Mucosa of stomach (tissue), 1 donor: ENCODE data around the gene AP3S2.

Experiments used
- H3K27me3 ChIP-seq: one replicate; pipeline ENCODE4 v1.7.0; 2013; ENCODE audit warnings: mild to moderate bottlenecking, low read length; ENCODE audit not compliant: control insufficient read depth, insufficient read depth
- H3K36me3 ChIP-seq: one replicate; pipeline ENCODE4 v1.7.0; 2013; ENCODE audit warnings: low read length; ENCODE audit not compliant: control insufficient read depth, insufficient read depth
- H3K4me1 ChIP-seq: one replicate; pipeline ENCODE4 v1.7.0; 2013; ENCODE audit warnings: mild to moderate bottlenecking, low read length; ENCODE audit not compliant: control insufficient read depth, insufficient read depth
- H3K4me3 ChIP-seq: one replicate; pipeline ENCODE4 v1.7.0; 2013; ENCODE audit warnings: low read length
- H3K9ac ChIP-seq: one replicate; pipeline ENCODE4 v1.7.0; 2013; ENCODE audit warnings: mild to moderate bottlenecking, low read length, moderate library complexity
- H3K9me3 ChIP-seq: one replicate; pipeline ENCODE4 v1.7.0; 2013; ENCODE audit warnings: mild to moderate bottlenecking, low read length, moderate library complexity; ENCODE audit not compliant: control insufficient read depth
- donor health status: Pancreatic carcinoma.

The AP3S2 gene

DNA sequence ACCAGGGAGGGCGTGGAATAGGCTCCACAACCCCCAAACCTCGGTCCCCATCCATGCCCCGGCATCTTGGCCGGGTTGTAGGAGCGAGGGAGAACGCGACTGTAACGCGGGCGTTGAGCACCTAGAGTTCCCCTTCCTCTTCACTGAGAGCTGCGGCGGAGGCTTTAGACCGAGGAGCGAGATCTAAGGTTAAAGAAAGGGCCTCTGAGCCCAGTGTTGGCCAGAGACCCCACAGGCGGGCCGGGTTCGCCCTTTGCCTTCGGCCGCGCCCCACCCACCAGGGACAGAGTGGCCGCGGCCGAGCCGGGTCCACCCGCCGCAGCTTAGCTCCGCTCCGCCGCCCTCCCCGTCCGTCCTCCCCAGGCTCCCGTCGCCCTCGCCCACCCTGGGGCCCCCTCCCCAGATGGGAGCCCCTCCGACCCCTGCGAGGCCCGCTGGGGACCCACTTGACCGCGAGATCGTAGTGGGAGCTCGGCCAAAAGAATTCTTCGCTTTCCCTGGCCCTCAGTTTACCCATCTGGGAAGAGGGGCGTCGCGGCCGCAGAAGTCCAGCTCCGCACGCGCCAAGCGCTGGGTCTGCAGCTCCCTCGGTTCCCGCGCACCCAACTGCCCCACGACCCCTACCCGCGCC lies 79.6 kb downstream of the AP3S2 start:
- H3K36me3 ChIP-seq, result no peaks in the 10 kb centered on the region
- no peak overlapping the region for H3K4me3 ChIP-seq
- H3K4me1 ChIP-seq, result peaks cover 3% of the 10 kb centered on the region
- H3K27me3 ChIP-seq, result peaks cover 37% of the 10 kb centered on the region
- H3K9ac ChIP-seq, result no peak overlapping the region
- no peaks in the 10 kb centered on the region for H3K9me3 ChIP-seq

DNA sequence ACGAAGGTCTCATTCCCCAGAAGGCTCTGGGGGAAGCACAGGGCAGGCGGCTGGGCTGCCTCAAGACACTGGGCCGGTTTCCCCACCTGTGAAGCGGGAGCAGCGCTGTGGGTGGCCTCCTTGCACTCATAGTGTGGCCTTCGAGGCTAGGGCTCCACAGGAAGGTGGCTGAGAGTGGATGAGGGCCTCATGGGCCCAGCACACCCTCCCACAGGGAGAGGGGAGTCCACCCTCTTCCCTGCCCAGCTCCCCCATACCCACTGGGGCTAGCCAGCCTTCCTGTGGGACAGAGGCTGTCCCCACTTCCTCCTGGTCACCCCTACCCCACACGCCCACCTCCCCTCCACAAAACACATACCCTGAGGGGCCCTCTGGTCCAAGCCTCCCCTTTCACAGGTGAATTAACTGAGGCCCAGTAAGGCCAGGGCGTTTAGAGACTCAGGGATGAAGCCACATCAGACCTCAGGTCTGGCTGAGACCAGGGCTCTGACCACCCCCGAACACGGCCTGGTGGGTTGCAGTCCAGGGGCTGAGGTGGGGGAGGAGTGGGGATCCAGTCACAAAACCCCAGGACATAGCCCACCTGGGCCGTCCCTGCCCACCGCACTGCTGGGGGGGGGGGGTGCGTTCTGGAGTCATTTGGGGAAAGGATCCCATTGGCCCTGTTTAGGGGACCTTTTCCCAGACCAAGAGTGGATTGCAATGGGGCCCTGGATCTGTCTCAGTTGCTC lies 80.2 kb downstream of the AP3S2 start:
- H3K9me3 ChIP-seq, result no peaks in the 10 kb centered on the region
- no peak overlapping the region for H3K9ac ChIP-seq
- peaks cover 37% of the 10 kb centered on the region for H3K27me3 ChIP-seq
- H3K36me3 ChIP-seq, result no peaks in the 10 kb centered on the region
- no peak overlapping the region for H3K4me3 ChIP-seq
- H3K4me1 ChIP-seq, result peaks cover 3% of the 10 kb centered on the region

DNA sequence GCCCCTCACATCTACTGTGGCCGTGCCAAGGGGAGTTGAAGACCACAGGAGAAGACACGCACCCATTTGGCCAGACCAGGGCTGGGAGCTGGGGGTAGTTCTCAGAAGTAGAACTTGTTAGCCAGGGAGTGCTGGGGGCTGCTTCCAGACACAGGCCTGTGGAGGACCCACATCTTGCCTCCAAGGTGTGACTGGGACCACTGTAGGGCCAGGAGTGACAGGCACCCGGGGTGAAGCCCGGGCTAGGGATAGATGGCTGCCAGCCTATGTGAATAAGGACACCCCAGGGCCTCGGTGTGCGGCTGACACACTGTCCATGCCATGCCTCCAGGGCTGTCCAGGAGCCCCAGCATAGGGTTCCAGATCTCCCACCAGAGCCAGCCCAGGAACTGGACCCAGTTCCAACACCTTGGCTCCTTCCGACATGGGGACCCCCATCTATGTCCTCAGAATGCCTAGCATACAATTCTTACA lies 80.9 kb downstream of the AP3S2 start:
- H3K9me3 ChIP-seq, result no peaks in the 10 kb centered on the region
- peaks cover 37% of the 10 kb centered on the region for H3K27me3 ChIP-seq
- peaks cover 3% of the 10 kb centered on the region for H3K4me1 ChIP-seq
- H3K36me3 ChIP-seq, result no peaks in the 10 kb centered on the region
- no peak overlapping the region for H3K4me3 ChIP-seq
- no peak overlapping the region for H3K9ac ChIP-seq

DNA sequence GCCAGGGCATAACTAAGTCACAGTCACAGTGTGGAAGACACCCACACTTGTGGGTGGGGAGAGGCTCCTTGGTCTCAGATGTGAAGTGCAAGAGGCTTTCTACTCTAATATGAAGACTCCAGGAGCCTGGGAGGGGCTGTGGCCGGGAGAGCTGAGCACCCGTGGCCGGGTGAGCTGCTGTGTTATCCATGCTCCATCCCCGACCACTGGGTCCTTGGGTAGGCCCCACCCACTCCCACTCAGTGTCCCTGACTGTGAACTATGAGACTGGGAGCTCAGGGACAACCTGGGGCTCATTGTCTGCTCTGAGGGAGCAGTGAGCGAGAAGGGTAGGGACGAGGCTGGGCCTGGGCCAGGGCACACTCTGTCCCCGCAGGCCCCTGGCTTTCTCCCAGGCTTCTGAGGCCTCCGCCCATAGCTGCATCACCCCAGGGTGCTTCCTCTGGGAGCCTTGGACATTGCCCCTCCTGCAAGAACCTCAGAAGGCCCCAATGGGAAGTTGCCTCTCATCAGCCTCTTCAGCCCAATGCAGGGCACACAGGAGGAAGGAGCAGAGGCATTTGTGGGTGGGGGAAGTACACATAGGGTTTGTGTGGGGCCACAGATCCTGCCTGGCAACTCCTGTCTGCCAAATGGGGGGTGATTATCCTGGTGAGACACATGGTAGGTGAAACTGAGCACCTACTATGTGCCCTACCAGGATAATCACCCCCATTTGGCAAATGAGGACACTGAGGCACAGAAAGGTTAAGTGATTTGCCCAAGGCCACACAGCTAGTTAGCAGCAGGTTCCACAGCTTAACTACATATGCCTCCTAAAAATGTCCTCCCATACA lies 81.6 kb downstream of the AP3S2 start:
- Histone ChIP-seq H3K4me3 (no peak overlapping the region), H3K27me3 (peaks cover 37% of the 10 kb centered on the region), H3K9ac (no peak overlapping the region), H3K9me3 (no peaks in the 10 kb centered on the region), H3K4me1 (peaks cover 3% of the 10 kb centered on the region), H3K36me3 (no peaks in the 10 kb centered on the region)

DNA sequence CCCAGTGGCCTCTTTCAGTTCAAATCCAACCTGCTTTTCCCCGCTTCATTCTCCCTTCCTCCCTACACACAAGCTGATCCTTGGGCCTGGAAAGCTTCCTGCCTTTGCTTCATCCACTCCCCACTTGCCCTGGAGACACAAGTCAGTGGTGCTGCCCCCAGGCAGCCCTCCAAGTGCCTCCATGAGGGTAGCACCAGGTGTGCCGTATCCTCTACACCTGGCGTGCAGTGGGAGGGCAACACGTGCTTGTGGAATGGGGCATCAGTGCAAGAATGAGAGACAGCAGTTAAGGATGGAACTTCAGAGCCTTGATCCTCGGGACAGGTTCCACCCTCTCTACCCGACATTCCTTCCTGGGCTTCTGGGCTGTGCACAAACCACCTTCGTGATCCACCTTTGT lies 83.0 kb downstream of the AP3S2 start:
- Histone ChIP-seq H3K4me1 (peaks cover 3% of the 10 kb centered on the region), H3K27me3 (peaks cover 29% of the 10 kb centered on the region), H3K4me3 (no peak overlapping the region), H3K9ac (no peak overlapping the region), H3K9me3 (no peaks in the 10 kb centered on the region), H3K36me3 (no peaks in the 10 kb centered on the region)

DNA sequence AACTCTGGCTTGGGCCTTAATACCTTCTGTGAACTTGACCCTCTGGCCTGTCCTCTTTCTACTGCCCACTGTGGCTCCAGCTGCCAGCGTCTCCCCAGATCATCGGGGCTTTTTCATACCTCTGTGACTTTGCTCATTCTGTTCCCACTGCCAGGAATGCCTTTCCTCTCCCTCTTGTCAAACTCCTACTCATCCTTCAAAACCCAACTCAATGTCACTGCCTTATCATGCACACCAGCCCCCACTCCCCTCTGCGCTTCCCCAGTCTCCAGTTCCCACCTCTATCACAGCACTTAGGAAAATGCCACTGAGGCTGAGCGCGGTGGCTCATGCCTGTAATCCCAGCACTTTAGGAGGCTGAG lies 84.0 kb downstream of the AP3S2 start:
- Histone ChIP-seq H3K36me3 (no peaks in the 10 kb centered on the region), H3K4me1 (peaks cover 3% of the 10 kb centered on the region), H3K9ac (no peak overlapping the region), H3K4me3 (no peak overlapping the region), H3K9me3 (no peaks in the 10 kb centered on the region), H3K27me3 (peaks cover 18% of the 10 kb centered on the region)

DNA sequence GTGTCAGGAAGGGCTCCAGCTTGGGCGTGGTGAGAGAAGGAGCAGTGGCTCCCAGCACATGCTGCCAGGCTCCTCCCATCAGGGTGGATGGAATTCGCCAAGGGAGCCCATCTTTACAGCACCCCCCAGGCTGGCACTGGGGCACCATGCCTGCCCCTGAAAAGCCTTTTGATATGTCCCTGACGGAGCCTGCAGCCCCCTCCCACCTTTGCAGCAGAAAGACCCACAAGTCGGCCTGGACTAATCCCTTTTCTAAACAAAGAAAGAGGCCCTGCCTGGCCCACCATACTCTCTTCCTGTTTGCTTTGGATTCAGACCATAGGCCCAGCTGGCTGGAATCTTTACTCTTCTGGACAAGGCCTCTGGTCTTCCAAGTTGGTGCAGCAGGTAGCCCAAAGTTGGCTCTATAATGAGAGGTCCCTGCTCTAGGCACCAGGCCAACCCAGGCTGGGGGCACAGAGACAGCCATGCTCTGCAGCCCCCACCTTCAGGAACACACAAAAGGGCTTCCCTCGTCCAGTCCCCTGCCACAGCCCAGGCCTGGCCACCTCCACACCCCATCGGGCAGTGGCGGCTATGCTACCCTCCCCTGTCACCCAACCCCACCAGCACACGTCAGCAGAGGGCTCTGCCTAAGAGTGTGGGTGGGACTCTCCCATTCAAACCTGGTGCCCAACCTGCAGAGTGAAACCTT lies 84.6 kb downstream of the AP3S2 start:
- Histone ChIP-seq H3K4me3 (no peak overlapping the region), H3K27me3 (peaks cover 14% of the 10 kb centered on the region), H3K36me3 (no peaks in the 10 kb centered on the region), H3K9ac (no peak overlapping the region), H3K4me1 (peaks cover under 1% of the 10 kb centered on the region), H3K9me3 (no peaks in the 10 kb centered on the region)

DNA sequence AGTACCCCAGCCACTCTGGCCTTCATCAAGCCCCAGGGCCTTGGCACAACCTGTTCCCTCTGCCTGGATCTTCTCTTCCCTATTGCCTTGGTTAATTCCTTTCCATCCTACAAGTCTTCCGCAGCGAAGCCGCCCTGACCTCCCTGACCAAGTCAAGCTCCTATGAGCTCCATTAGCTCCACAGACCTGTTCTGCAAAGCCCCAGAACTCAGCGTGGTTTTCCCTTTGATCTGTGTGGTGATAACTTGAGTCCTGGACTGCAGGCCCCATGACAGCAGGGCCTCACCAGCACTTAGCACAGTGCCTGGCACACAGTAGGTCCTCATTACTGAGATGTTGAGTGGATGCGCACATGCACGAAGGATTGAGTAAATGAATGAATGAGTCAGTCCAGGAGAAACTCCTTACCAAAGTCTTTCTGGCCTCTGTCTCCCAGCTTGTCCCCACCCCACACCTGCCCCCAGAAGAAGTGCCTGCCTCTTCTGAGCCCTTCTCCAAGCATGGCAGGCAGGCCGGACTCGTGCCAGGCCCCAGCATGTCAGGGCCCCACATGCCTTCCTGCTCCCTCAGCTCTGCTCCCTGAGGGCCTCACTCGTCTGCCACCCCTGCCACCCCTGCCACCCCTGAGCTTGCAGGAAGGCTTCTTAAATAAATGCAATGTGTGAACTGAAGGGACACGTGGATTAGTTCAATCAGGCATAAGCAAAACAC lies 85.5 kb downstream of the AP3S2 start:
- Histone ChIP-seq H3K9me3 (no peaks in the 10 kb centered on the region), H3K4me3 (no peak overlapping the region), H3K27me3 (peaks cover 6% of the 10 kb centered on the region), H3K9ac (no peak overlapping the region), H3K4me1 (no peaks in the 10 kb centered on the region), H3K36me3 (no peaks in the 10 kb centered on the region)

DNA sequence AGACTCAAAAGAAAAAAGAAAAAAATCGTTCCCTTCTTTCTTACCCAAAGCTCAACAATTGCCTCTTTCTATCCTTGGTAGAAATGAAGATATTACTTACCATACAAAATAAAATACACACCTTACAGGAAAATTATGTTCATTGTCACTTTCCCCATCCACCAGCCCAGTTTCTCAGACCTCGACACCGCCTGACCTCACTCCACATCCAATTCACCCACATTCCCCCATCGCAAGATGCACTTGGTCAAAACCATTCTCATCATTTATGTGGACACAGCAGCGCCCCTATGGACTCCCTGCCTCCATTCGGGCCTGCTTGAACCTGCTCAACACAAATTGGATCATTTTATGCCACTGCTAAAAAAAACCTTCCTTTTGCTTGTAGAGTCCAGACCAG lies 86.1 kb downstream of the AP3S2 start:
- Histone ChIP-seq H3K27me3 (no peaks in the 10 kb centered on the region), H3K36me3 (no peaks in the 10 kb centered on the region), H3K9ac (no peak overlapping the region), H3K9me3 (no peaks in the 10 kb centered on the region), H3K4me1 (no peaks in the 10 kb centered on the region), H3K4me3 (no peak overlapping the region)

DNA sequence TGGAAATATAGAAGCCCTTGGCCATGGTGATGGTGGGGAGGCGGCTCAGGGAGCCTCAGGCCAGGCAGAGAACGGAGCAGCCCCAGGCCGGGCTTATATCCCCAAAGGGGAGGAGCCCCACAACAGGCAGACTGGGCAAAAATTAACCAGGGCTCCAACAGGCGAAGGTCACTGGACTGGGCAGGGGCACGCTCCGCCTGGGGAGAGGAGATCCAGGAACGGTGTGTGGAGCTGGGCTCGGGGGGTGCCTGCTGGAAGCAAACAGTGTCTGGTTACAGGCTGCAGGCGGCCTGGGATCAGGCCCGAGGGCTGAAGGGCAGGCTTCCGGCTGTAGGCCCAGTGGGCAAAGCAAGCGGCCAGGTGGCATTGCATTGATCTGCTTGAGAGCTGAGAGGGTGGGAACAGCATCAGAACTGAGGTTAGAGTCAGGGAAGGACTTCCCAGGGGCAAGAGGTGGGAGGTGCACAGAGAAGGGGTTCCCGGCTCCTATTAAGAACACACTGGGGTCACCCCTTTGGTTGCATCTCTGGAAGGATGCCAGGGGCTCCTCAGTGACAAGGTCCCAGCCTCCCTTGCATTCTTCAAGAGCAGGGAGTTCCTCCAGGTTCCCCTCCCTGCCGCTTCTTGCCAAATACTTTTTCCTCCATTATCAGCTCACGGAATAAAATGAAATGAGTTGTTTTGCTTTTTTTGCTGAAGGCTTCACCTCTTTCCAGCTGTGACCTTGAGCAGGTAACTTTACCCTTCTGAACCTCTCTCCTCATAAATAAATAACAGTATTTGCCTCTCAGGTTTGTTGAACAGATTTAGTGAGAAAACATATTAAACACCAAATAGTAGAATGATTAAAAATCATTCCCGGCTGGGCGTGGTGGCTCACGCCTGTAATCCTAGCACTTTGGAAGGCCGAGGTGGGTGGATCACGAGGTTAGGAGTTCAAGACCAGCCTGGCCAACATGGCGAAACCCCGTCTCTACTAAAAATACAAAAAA lies 86.9 kb downstream of the AP3S2 start:
- Histone ChIP-seq H3K27me3 (no peaks in the 10 kb centered on the region), H3K36me3 (no peaks in the 10 kb centered on the region), H3K4me1 (no peaks in the 10 kb centered on the region), H3K9me3 (no peaks in the 10 kb centered on the region), H3K9ac (no peak overlapping the region), H3K4me3 (no peak overlapping the region)

DNA sequence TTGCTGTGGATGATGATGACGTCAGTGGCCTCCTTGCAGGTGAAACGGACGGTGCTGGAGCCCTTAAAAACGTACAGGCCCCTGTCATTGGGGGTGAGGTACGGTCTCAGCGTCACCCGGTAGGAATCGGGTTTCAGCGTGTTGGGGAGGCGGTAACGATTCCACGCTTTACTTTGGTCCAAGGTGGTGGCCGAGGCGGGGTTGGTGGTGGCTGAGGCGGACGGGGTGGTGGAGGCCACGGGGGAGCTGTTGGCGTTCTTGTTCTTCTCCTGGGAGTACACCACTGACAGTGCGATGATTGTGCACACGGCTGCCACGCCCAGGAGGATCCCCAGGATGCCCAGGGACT lies 87.6 kb downstream of the AP3S2 start:
- H3K9me3 ChIP-seq, result no peaks in the 10 kb centered on the region
- H3K27me3 ChIP-seq, result no peaks in the 10 kb centered on the region
- H3K4me3 ChIP-seq, result no peak overlapping the region
- H3K36me3 ChIP-seq, result no peaks in the 10 kb centered on the region
- H3K9ac ChIP-seq, result no peak overlapping the region
- no peaks in the 10 kb centered on the region for H3K4me1 ChIP-seq
